CD4-positive, alpha-beta T cell (primary cell): ENCODE data around the gene TLR6. TPM values are rescaled to one million over a fixed set of nuclear protein-coding genes. Genes with fewer than 3 reads are reported as not detected.

Experiments
- ATAC-seq: fragments of 200-7000 bp; cut with Tn5 transposase; one replicate; pipeline ENCODE4 v1.10.0; 2022; ENCODE audit warnings: mild to moderate bottlenecking; ENCODE audit not compliant: poor library complexity
- CTCF ChIA-PET: fragments of 350-600 bp; sonication (Branson Sonifier 250); formaldehyde crosslinking; loops from one replicate; lab custom pipeline; 2021; ENCODE audit warnings: antibody characterized with exemption, inconsistent platforms; lab: Charles Lee
- POLR2A ChIA-PET: fragments of 350-600 bp; sonication (Branson Sonifier 250); formaldehyde crosslinking; loops from one replicate; lab custom pipeline; 2021; ENCODE audit warnings: antibody characterized with exemption, inconsistent platforms; lab: Charles Lee
- DNase-seq, 14 experiments: peaks; one replicate each; pipeline ENCODE4 v3.0.0-alpha.2; 2013 to 2020; ENCODE audit warnings: mixed read lengths in 2 of 14
- H3K27ac ChIP-seq, 2 donors: one replicate each; pipeline versions ENCODE4 v1.5.1 to v1.7.0; 2013; ENCODE audit warnings: low read length in 2 of 2, low read depth in 1 of 2, mild to moderate bottlenecking in 1 of 2
- H3K27me3 ChIP-seq, 2 experiments: 1 replicate in 1 of 2; 2 replicates in 1 of 2; pipeline versions ENCODE4 v1.6.1 to v1.7.0; 2013; ENCODE audit warnings: low read length in 2 of 2, control low read depth in 1 of 2, mild to moderate bottlenecking in 1 of 2, moderate library complexity in 1 of 2; ENCODE audit not compliant: insufficient read depth in 2 of 2, control insufficient read depth in 1 of 2
- H3K36me3 ChIP-seq: one replicate; pipeline ENCODE4 v1.6.1; 2013; ENCODE audit warnings: low read length, control low read depth; ENCODE audit not compliant: insufficient read depth
- H3K4me1 ChIP-seq: one replicate; pipeline ENCODE4 v1.6.1; 2013; ENCODE audit warnings: low read length, control low read depth; ENCODE audit not compliant: insufficient read depth
- H3K4me3 ChIP-seq: one replicate; pipeline ENCODE4 v1.5.1; 2013; ENCODE audit warnings: mild to moderate bottlenecking, low read length, moderate library complexity
- H3K9me3 ChIP-seq, 2 experiments: 1 replicate in 1 of 2; 2 replicates in 1 of 2; pipeline versions ENCODE4 v1.6.1 to v1.7.0; 2013; ENCODE audit warnings: low read length in 2 of 2, mild to moderate bottlenecking in 2 of 2, control low read depth in 1 of 2, moderate library complexity in 1 of 2; ENCODE audit not compliant: control insufficient read depth in 1 of 2, insufficient read depth in 1 of 2
- H3K27ac Mint-ChIP-seq: one replicate; pipeline ENCODE4 v1.8.0; 2020; ENCODE audit warnings: mixed read lengths
- H3K27me3 Mint-ChIP-seq: one replicate; pipeline ENCODE4 v1.8.0; 2021; ENCODE audit warnings: mixed read lengths
- H3K36me3 Mint-ChIP-seq: one replicate; pipeline ENCODE4 v1.8.0; 2021; ENCODE audit warnings: low read depth, mixed read lengths
- H3K4me1 Mint-ChIP-seq: one replicate; pipeline ENCODE4 v1.8.0; 2021; ENCODE audit warnings: low read depth, mixed read lengths
- H3K4me3 Mint-ChIP-seq: one replicate; pipeline ENCODE4 v1.8.0; 2020; ENCODE audit warnings: mild to moderate bottlenecking, mixed read lengths
- H3K9me3 Mint-ChIP-seq: one replicate; pipeline ENCODE4 v1.8.0; 2020; ENCODE audit warnings: mixed read lengths
- CTCF ChIP-seq: fragments of 200-600 bp; IDR thresholded peaks from one replicate; pipeline ENCODE4 v1.8.0; 2022; ENCODE audit warnings: antibody characterized with exemption, mild to moderate bottlenecking
- intact Hi-C, 2 experiments: fragments of 100-400 bp; cut with DNase I in 1 of 2; cut with micrococcal nuclease in 1 of 2; formaldehyde crosslinking; loops; one replicate each; pipeline versions ENCODE4 v1.15.1 to v1.9.0; 2023 to 2025; cut with DNase I, micrococcal nuclease
- total RNA-seq, 174 experiments: library from RNA in 2 of 174; stranded (reverse) in 2 of 174; gene quantifications; one replicate each; pipeline ENCODE4 v1.2.3 and lab custom pipeline; 2021 to 2026

TLR6 gene
- total RNA-seq, 2 experiments from 2014 or later, result 0.69 to 1.3 TPM

GRCh38 chr4:38869511-38869910 lies 12.9 kb upstream of the TLR6 start:
- intact Hi-C loops, result no loop called here
- no peak for DNase-seq

DNA sequence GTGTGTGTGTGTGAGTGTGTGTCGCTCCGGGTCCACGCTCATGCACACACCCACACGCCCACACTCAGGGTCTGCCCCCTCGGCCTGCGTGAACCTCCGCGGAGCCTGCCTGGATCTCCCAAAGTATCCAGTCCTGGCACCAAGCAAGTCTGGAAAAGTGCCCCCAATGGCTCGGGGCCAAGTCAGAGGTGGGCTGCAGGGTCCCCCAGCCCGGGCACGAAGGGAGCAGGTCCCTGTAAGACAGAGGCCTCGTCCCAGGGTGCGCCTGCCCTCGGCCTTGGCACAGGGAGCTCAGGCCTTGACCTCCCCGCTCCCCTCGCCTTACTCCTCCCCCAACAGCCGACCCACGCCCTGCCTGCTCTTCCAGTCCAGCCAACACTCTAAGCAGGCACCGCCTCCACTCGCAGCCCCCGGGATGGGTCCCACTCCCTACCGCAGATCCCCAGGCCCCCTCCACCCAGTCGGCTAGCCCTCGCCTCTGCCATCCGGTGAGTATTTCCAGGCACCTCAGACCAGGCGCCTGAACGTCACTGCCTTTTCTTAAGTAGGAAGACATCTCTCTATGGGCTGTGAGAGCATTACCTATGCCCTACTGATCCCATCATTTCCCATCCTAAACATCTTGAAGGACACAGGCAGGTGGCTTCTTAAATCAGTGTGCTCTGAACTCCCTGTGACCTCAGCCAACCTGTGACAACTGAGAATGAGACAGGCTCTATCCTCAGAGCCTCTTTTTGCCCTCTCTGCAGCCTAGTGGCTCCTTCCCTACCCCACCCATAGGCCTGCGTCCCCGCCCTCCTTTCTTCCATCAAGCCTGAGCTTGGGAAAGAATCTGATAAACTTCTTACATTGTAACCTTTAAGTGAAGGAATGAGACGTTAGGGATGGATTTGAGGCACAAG lies 11.7 kb upstream of the TLR6 start:
- intact Hi-C loops, result no loop called here
- POLR2A ChIA-PET, result no interaction called here

More at GRCh38 chr4:38869511-38869910, 12.9 kb upstream of the TLR6 start:
- no peak for ATAC-seq
- ChIA-PET CTCF (no interaction called here), POLR2A (no interaction called here)
- Histone ChIP-seq H3K4me1 (peaks cover 16% of the 10 kb centered on the region), H3K36me3 (no peaks in the 10 kb centered on the region), H3K4me3 (no peak overlapping the region), H3K27ac (no peak overlapping the region), H3K27me3 (peaks cover 5% of the 10 kb centered on the region in 2 experiments), H3K9me3 (no peaks in the 10 kb centered on the region)
- peaks cover 25% of the 10 kb centered on the region for H3K27me3 Mint-ChIP-seq
- no peaks in the 10 kb centered on the region for H3K36me3 Mint-ChIP-seq
- H3K9me3 Mint-ChIP-seq, result no peaks in the 10 kb centered on the region
- H3K4me1 Mint-ChIP-seq, result peaks cover 19% of the 10 kb centered on the region
- TF ChIP-seq CTCF, result no peak
- no peak overlapping the region for H3K27ac Mint-ChIP-seq
- no peak overlapping the region for H3K4me3 Mint-ChIP-seq

GRCh38 chr4:38867478-38868058 lies 11.0 kb upstream of the TLR6 start, which contains the start of gene FAM114A1:
TSS of gene FAM114A1 (plus strand) at chr4:38867806. CDS start at chr4:38878079, 10,273 bp downstream.
- Mint-ChIP-seq H3K36me3 (no peaks in the 10 kb centered on the region), H3K9me3 (no peaks in the 10 kb centered on the region), H3K4me1 (peaks cover 23% of the 10 kb centered on the region), H3K27me3 (peaks cover 39% of the 10 kb centered on the region), H3K4me3 (peak within 1 kb of the TSS; percentile 84), H3K27ac (no peak within 1 kb of the TSS)
- ChIA-PET CTCF (no interaction called here), POLR2A (no interaction called here)
- DNase-seq (peak in 4 of 14 experiments; percentile 4 to 52 (median 36)), ATAC-seq (peak; percentile 37)
- no peak for TF ChIP-seq CTCF
- Histone ChIP-seq H3K27ac (no peak within 1 kb of the TSS), H3K4me1 (peaks cover 16% of the 10 kb centered on the region), H3K9me3 (no peaks in the 10 kb centered on the region), H3K4me3 (peak within 1 kb of the TSS; percentile 47), H3K36me3 (no peaks in the 10 kb centered on the region), H3K27me3 (peaks cover 5% of the 10 kb centered on the region in 2 experiments)
- intact Hi-C loops, result no loop called here

More for the DNA sequence above, 11.7 kb upstream of the TLR6 start:
- Mint-ChIP-seq H3K36me3 (no peaks in the 10 kb centered on the region), H3K27me3 (peaks cover 32% of the 10 kb centered on the region), H3K9me3 (no peaks in the 10 kb centered on the region), H3K27ac (no peak overlapping the region), H3K4me3 (peak overlapping the region; percentile 82), H3K4me1 (peaks cover 19% of the 10 kb centered on the region)
- Histone ChIP-seq H3K9me3 (no peaks in the 10 kb centered on the region), H3K36me3 (no peaks in the 10 kb centered on the region), H3K4me3 (peak overlapping the region; percentile 47), H3K27ac (no peak overlapping the region), H3K4me1 (peaks cover 16% of the 10 kb centered on the region), H3K27me3 (peaks cover 5% of the 10 kb centered on the region in 2 experiments)
- TF ChIP-seq CTCF, result no peak
- DNase-seq, result peak in 1 of 14 experiments; percentile 20
- ATAC-seq, result no peak
- CTCF ChIA-PET, result no interaction called here
